NCI-H128 (cell line): ENCODE data around the gene DDX46.
"Not testable (repeated sequence)": the region's sequence is repeated elsewhere in the genome, so short reads cannot be mapped to it uniquely, and the experiment has no call there.

Source experiments
- DNase-seq: peaks from one replicate; lab custom pipeline; 2025; ENCODE audit not compliant: unreplicated experiment; lab: John Stamatoyannopoulos, UW

The DDX46 gene

DNA sequence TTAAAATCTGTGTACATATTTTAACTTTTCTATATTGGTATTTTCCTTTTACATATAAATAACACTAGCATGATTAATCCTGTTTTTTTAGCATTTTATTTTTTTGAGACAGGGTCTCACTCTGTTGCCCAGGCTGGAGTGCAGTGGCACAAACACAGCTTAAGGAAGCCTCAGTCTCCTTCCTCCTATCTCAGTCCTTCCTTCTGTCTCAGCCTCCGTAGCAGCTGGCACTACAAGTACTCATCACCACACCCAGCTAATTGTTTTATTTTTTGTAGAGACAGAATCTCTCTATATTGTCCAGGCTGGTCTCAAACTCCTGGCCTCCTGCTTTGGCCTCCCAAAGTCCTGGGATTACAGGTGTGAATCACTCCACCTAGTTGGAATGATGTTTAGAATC, 85.7 kb downstream of the DDX46 start:
- no peak for DNase-seq

DNA sequence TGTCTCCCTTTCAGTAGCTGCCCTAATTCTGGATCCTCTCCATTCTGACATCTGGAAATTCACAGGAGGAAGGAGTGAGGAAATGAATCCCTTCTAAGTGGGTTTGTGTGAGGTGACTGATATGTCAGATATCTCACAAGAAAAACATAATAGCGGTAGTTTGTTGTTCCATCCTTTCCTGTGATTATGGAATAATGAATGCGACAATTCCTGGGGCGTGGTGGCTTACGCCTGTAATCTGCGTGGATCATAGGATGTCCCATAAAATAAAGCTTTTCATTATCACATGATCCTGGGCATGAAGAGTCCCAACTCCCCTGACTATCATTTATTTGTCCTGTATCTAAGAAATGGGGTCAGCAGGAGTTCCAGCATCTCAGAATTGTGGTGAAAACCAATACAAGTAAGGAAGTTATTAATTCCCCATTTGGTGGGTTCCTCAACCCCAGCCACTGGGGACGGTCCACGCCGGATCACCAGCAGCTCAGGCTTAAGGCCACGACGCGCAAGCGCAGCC, 86.8 kb downstream of the DDX46 start:
- no peak for DNase-seq

DNA sequence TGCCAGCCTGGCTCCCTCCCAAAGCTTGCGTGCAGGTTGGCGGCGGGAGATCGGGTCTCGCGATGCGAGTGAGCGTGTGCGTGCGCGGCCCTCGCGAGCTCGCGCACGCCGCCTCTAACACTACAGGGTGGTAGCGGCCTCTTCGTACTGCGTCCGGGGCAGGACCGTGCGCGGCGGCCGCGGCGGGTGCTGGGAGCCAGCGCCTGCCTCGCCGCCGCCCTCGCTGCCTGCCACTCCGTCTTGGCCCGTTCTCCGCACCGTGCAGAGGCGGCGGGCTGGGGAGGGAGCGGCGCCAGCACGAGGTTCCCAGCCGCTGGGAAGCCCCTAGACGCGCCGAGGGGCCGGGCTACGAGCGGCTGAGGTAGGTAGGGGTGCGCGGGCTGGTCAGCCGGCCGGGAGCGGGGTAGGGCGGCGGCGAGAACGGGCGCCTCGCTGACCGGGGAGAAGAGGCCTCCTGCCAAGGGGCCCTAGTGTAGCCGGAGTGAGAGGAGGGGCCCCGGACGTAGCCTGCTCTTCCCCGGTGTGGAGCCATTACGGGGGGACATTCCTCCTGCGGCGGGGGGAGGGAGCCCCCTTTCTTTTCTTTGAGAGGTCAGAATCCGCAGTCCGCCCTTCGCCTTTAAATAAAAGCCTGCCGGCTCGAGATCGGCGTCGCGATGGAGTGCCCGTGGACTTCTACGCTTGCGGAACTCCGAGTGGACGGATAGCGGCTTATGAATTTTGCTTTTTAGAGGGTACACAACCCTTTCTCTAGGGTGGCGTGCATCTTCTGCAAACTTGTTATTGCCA, 87.5 kb downstream of the DDX46 start, which contains the start of gene C5orf24:
Gene C5orf24 (plus strand): TSS at position 117 of the 789 bp plus-strand sequence. CDS start 8,933 bp downstream, outside the sequence.
- peak; percentile 63 for DNase-seq

DNA sequence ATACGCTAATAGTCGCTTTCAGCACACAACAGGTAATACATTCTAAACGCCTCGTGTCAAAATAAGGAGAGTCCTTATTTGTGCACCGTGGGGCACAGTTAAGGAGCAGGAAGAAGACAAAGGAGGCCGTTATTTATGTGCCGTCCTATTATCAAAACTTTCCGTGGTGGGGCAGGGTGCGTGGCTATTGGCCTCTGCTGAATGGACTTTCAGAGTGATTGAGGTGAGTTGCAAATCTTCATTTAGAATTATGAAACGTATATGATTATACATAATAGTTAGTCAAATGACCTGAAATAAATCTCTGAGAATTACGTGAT, 88.0 kb downstream of the DDX46 start:
- DNase-seq = no peak

DNA sequence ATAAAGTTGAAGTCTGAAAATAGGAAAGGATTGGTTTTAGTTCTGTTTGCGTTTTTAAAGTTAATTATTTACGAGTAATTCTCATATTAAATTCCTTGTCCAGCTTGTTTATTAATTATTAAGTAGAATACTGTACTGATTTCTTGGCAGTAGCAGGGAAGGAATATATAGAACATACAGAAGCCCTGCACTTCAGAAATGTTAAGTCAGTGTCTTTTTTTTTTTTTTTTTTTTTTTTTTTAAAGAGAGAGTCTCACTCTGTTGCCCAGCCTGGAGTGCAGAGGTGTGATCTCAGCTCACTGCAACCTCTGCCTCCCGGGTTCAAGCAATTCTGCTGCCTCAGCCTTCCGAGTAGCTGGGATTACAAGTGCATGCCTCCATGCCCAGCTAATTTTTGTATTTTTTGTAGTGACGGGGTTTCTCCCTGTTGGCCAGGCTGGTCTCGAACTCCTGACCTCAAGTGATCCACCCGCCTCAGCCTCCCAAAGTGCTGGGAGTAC, 90.9 kb downstream of the DDX46 start:
- not testable (repeated sequence) for DNase-seq

DNA sequence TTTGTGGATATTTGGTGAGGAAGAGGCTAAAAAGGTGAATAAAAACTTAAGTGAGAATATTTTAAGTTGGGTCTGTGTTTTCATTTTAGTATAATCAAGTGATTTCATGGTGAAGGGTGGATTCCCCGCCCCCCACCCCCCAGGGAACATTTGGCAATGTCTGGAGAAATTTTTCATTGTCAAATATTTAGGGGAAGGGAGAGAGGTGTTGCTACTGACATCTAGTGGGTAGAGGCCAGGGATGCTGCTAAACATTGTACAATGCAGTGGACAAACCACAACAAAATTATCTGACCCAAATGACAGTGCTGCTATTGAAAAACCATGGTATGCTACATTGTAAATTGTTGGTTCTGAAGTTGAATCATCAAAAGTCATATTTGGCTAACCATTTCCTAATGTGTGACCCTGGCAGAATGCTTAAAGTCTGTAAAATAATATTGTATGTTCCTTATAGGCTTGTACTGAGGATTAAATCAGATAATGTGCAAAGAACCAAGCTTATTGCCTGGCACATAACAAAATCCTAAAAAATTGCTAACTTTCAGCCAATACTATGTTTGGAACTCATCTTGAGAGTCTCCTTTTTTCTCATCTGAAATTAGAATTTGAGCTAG, 92.8 kb downstream of the DDX46 start:
- no peak for DNase-seq

DNA sequence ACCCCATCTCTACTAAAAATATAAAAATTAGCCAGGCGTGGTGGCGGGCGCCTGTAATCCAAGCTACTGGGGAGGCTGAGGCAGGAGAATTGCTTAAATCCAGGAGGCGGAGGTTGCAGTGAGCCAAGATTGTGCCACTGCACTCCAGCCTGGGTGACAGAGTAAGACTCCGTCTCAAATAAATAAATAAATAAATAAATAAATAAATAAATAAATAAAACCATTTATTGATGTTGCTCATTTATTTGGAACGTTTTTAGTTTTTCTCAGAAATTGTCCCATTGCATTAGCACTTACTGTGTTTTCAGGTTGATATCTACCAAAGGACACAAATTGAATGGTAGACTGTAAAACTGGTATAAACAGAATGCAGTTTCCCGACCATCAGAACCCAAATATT, 97.9 kb downstream of the DDX46 start:
- DNase-seq = not testable (repeated sequence)

DNA sequence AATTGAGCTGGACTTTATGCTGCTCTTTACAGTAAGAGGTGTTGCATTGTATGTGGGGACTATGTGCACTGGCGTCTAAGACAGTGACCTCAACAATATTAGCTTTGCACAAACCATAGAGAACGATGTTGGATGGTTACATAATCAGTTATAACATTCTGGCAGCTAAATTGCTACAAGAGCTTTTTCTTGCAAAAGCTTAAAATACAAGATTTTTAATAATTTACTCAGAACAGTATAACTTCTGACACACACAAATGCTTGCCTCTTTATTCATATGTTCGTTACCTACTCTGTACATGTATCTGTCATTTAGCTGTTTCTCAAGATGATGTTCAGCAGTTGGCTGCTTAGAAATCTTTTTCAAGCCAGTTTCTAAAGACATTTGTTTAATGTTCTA, 98.8 kb downstream of the DDX46 start:
- DNase-seq = no peak

DNA sequence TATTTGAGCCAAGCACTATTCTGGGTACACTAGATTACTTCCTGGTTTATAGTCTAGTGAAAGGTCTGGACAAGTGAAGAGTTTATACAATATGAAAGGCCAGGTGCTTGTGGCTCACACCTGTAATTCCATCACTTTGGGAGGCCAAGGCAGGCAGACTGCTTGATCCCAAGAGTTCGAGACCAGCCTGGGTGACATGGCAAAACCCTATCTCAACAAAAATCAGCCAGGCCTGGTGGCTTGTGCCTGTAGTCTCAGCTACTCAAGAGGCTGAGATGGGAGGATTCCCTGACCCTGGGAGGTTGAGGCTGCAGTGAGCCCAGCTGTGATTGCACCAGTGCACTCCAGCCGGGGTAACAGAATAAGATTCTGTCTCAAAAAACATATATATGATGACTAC, 106.1 kb downstream of the DDX46 start:
- DNase-seq = no peak

DNA sequence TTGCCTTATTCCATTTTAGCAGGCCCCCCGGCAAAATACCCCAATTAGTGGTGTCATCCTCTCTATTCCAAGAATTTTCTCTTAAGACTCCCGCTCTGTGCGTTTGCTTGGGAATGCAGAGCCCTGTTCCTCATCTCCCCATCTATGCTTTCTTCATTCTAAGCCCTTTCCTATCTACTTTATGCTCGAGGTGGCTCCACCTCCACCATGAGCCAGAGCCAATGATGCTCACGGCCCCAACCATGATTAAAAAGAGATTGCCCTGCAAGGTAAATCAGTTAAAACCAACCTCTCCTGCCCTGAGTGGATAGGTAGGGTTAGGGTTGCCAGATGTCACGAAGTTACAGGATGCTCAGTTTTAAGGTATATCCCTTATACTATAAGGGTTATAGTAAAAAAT, 114.9 kb downstream of the DDX46 start:
- DNase-seq = no peak

DNA sequence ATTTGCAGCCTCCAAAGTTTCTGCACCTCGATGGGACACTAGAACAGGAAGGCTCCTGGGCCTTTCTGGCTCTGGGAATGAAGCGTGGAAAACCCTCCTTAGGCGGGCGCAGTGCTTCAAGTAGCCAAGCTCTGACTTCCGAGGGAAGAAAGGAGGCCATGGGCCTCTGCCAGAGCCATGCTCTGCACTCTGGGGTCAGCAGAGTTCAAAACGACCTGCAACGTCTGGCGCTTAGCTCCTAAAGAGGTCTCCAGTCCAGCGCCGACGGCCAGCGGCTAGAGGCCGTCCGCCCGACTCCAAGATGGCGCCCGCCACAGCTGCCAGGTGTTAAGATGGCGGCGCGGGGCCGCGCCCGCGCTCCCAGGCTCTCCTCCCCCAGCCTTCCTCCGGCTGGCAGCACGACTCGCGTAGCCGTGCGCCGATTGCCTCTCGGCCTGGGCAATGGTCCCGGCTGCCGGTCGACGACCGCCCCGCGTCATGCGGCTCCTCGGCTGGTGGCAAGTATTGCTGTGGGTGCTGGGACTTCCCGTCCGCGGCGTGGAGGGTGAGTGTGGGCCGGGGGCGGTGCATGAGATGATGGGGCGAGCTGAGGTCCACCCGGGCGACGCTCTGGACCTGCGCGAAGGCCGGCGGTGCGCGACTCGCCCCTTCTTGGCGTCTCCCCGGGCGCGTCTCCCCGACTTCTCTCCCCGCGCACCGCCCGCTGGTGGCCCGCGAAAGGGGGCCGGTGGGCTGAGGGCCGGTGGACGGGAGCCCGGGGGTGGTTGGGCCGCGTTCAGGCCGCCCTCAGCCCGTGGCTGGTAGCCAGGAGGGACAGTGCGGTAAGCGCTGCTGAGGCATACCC, 115.6 kb downstream of the DDX46 start, which contains the start of gene TXNDC15:
Gene TXNDC15 (plus strand): TSS at position 385 of the 844 bp plus-strand sequence. CDS start 57 bp downstream, at position 442.
- DNase-seq = peak; percentile 53

DNA sequence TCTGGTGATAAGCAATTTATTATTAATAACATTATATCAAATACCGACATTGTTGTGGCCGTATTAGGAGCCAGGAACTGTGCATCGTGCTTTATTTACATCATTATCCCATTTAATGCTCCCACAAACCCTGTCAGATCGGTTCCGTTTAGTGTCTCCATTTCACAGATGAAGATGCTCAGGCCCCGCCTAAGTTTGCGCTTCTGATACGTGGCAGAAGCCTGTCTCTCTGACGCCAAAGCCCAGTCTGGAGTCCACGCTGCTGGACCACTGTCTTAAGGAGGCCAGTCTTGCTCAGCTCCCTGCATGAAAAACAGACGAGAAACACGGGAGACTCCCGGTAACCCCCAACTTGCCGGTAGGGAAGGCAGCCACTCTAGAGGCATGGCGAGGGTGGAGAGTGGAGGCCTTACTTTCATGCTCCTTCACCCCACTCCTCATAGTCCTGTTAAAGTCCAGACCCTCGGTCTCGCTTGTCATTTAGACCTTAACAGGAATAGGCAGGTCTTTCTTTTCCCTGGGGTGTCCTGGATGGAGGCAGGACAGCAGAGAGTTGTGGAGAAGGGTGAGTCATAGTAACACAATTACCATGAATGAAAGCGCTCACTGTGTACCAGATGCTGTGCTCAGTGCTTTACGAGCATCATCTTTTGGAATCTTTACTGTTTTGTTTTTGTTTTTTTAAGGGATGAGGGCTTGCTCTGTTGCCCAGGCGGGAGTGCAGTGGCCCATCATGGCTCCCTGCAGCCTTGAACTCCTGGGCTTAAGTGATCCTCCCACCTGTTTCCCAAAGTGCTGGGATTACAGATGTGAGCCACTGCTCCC, 116.5 kb downstream of the DDX46 start:
- no peak for DNase-seq

DNA sequence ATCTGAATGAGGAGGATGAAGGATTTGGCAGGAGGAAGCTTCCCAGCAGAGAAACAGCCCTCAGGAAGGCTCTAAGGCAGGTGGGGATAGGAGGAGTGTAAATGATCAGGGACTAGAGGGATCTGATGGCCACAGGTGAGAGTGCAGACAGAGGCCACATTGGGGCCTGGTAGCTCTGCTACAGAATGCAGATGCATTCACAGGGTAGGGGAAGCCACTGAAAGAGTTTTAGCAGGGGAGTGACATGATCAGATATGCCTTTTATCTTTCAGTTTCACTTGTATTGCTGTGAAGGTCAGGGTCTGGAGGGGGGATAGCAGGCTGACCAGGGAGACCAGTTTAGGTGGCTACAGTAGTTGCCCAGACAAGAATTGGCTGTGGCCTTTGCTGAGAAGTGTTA, 118.6 kb downstream of the DDX46 start:
- no peak for DNase-seq

DNA sequence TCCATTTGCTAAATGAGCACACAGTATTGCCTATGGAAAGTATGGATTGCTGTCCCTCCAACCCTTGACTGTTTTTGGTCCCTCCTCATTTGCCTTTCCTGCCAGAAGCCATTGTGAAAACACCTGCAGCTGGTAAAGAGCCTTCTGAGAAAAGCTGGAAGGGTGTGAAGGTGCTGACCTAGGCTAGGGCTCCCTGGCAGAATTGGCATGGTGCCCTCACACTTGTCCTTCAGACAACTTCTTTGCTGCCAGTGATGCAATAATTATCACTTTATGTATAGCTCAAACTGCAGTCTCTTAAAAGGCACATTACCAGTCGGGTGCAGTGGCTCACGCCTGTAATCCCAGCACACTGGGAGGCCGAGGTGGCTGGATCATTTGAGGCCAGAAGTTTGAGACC, 119.8 kb downstream of the DDX46 start:
- no peak for DNase-seq

DNA sequence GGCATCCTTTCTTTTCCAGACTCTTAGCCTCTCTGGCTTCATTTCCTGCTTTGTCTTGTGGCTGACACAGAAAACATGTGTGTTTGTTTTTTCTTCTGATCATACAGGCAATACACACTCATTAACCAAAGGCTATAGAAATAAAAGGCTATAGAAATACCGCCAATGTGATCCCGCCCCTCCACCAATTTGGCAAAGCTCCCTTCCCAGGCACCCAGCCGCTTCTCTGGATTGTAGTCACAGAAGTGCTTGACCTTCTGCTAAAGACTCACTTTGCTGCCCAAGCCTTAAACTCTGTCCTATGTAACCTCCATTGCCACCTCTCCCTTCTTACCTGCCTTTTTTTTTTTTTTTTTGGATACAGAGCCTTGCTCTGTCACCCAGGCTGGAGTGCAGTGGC, 120.9 kb downstream of the DDX46 start:
- no peak for DNase-seq
